SK-N-SH (cell line): ENCODE data around the gene PARVB. TPM values are rescaled to one million over a fixed set of nuclear protein-coding genes. Genes with fewer than 3 reads are reported as not detected.

ENCODE experiments used
- CTCF ChIA-PET: fragments of 300-600, 350-600 bp; formaldehyde crosslinking; extraction: SDS; loops from one replicate; lab custom pipeline; 2021; lab: Yijun Ruan, JAX
- POLR2A ChIA-PET: fragments of 350-600 bp; sonication (Branson Sonifier 250); formaldehyde crosslinking; extraction: SDS; loops from one replicate; lab custom pipeline; 2020; ENCODE audit warnings: antibody characterized with exemption, inconsistent platforms; lab: Yijun Ruan, JAX
- DNase-seq: peaks from one replicate; pipeline ENCODE4 v3.0.0; 2012
- H2AFZ ChIP-seq: fragments of 200-600 bp; sonication (generic); 2 replicates; pipeline ENCODE4 v1.8.1; 2016; ENCODE audit warnings: antibody characterized with exemption, mild to moderate bottlenecking, low read depth
- H3F3A ChIP-seq: fragments of 200-600 bp; sonication (generic); replicated peaks from 2 replicates; pipeline ENCODE3; 2016; ENCODE audit warnings: antibody characterized with exemption, mild to moderate bottlenecking; ENCODE audit not compliant: insufficient read depth
- H3K27ac ChIP-seq, 2 experiments: fragments of 200-500 bp in 1 of 2; fragments of 200-600 bp in 1 of 2; sonication (Bioruptor generic) in 1 of 2; sonication (generic), shearing (Covaris generic) in 1 of 2; 2 replicates each; pipeline versions ENCODE4 v1.5.1 to v1.6.1; 2014 to 2016; ENCODE audit warnings: low read depth in 2 of 2, inconsistent platforms in 1 of 2, low read length in 1 of 2, mild to moderate bottlenecking in 1 of 2, mixed read lengths in 1 of 2
- H3K27me3 ChIP-seq: fragments of 200-600 bp; sonication (generic), shearing (Covaris generic); 2 replicates; pipeline ENCODE4 v1.6.1; 2016; ENCODE audit warnings: mixed run types; ENCODE audit not compliant: insufficient read depth
- H3K36me3 ChIP-seq, 2 experiments: fragments of 200-500 bp in 1 of 2; fragments of 200-600 bp in 1 of 2; sonication (Bioruptor generic) in 1 of 2; sonication (generic) in 1 of 2; replicated peaks in 1 of 2; 2 replicates each; pipeline versions ENCODE3 to v1.5.1; 2014 to 2016; ENCODE audit warnings: low read length in 1 of 2, mild to moderate bottlenecking in 1 of 2; ENCODE audit not compliant: insufficient read depth in 2 of 2, control insufficient read depth in 1 of 2
- H3K4me1 ChIP-seq, 2 experiments: fragments of 200-500 bp in 1 of 2; fragments of 200-600 bp in 1 of 2; sonication (Bioruptor generic) in 1 of 2; sonication (generic), shearing (Covaris generic) in 1 of 2; 2 replicates each; pipeline versions ENCODE4 v1.5.1 to v1.6.1; 2014 to 2016; ENCODE audit warnings: low read depth in 1 of 2, low read length in 1 of 2, mixed run types in 1 of 2; ENCODE audit not compliant: insufficient read depth in 2 of 2, control insufficient read depth in 1 of 2
- H3K4me2 ChIP-seq: fragments of 200-600 bp; sonication (generic), shearing (Covaris generic); 2 replicates; pipeline ENCODE4 v1.6.1; 2017; ENCODE audit warnings: mixed run types
- H3K4me3 ChIP-seq, 2 experiments: fragments of 200-500 bp in 1 of 2; fragments of 200-600 bp in 1 of 2; sonication (Bioruptor generic) in 1 of 2; sonication (generic), shearing (Covaris generic) in 1 of 2; 2 replicates each; pipeline versions ENCODE4 v1.5.1 to v1.8.1; 2014 to 2016; ENCODE audit warnings: low read depth in 2 of 2, inconsistent platforms in 1 of 2, low read length in 1 of 2, mild to moderate bottlenecking in 1 of 2, mixed read lengths in 1 of 2, moderate library complexity in 1 of 2
- H3K79me2 ChIP-seq: fragments of 200-600 bp; sonication (generic); 2 replicates; pipeline ENCODE4 v1.8.1; 2017; ENCODE audit warnings: mild to moderate bottlenecking; ENCODE audit not compliant: insufficient read depth
- H3K9ac ChIP-seq: fragments of 200-600 bp; sonication (generic); 2 replicates; pipeline ENCODE4 v1.6.1; 2017; ENCODE audit warnings: mixed run types
- H3K9me2 ChIP-seq: fragments of 200-600 bp; sonication (generic); 2 replicates; pipeline ENCODE4 v1.6.1; 2017; ENCODE audit warnings: mixed run types
- H3K9me3 ChIP-seq: fragments of 200-600 bp; sonication (generic); 2 replicates; pipeline ENCODE4 v1.6.1; 2017; ENCODE audit warnings: mixed run types, mild to moderate bottlenecking, moderate library complexity
- H4K20me1 ChIP-seq: fragments of 200-600 bp; sonication (generic); 2 replicates; pipeline ENCODE4 v1.6.1; 2017; ENCODE audit warnings: mild to moderate bottlenecking, mixed run types; ENCODE audit not compliant: insufficient read depth
- CHD2 ChIP-seq: fragments of 150-350 bp; IDR thresholded peaks from 2 replicates; pipeline ENCODE4 v1.6.1; 2018; ENCODE audit warnings: low read length; ENCODE audit not compliant: partially characterized antibody
- ELF1 ChIP-seq: IDR thresholded peaks from 2 replicates; pipeline ENCODE4 v1.4.0; 2012
- EP300 ChIP-seq, 2 experiments: IDR thresholded peaks; 2 replicates each; pipeline versions ENCODE4 v1.4.0 to v1.6.1; 2012; ENCODE audit warnings: borderline replicate concordance in 1 of 2, low read depth in 1 of 2, low read length in 1 of 2
- EZH2phosphoT487 ChIP-seq: fragments of 200-600 bp; sonication (generic); IDR thresholded peaks from 2 replicates; pipeline ENCODE4 v1.6.1; 2017; ENCODE audit warnings: low read depth, mixed run types, mild to moderate bottlenecking, antibody characterized with exemption, moderate library complexity, borderline replicate concordance
- GABPA ChIP-seq: IDR thresholded peaks from 2 replicates; pipeline ENCODE4 v1.4.0; 2012; ENCODE audit warnings: low read depth, mild to moderate bottlenecking
- GATA2 ChIP-seq: sonication (generic); formaldehyde crosslinking; IDR thresholded peaks from 2 replicates; pipeline ENCODE4 v1.5.0; 2020; ENCODE audit warnings: mild to moderate bottlenecking, missing genetic modification reagents
- MEF2A ChIP-seq: IDR thresholded peaks from 2 replicates; pipeline ENCODE4 v1.4.0; 2012; ENCODE audit warnings: low read depth, borderline replicate concordance
- MXI1 ChIP-seq: IDR thresholded peaks from 2 replicates; pipeline ENCODE4 v1.6.1; 2012; ENCODE audit warnings: mild to moderate bottlenecking, low read depth, low read length, improper control_type of control experiment
- RAD21 ChIP-seq: IDR thresholded peaks from 2 replicates; pipeline ENCODE4 v1.6.1; 2012; ENCODE audit warnings: mild to moderate bottlenecking, low read length
- RFX5 ChIP-seq: IDR thresholded peaks from 2 replicates; pipeline ENCODE4 v1.6.1; 2012; ENCODE audit warnings: mild to moderate bottlenecking, improper control_type of control experiment, low read length
- RXRA ChIP-seq: IDR thresholded peaks from 2 replicates; pipeline ENCODE4 v1.4.0; 2012; ENCODE audit warnings: low read depth, mild to moderate bottlenecking, borderline replicate concordance
- TAF1 ChIP-seq: IDR thresholded peaks from 2 replicates; pipeline ENCODE4 v1.6.1; 2012; ENCODE audit warnings: low read depth, mild to moderate bottlenecking, low read length, moderate library complexity, borderline replicate concordance
- TCF12 ChIP-seq: IDR thresholded peaks from 2 replicates; pipeline ENCODE4 v1.4.0; 2012
- YY1 ChIP-seq: IDR thresholded peaks from 2 replicates; pipeline ENCODE4 v1.4.0; 2012; ENCODE audit warnings: low read depth, mild to moderate bottlenecking
- WGBS: methylation state at CpG from one replicate; pipeline ENCODE4 v1.1.6; 2017; ENCODE audit warnings: low lambda C conversion rate; 5-methylcytosine and 5-hydroxymethylcytosine counted together
- polyA plus RNA-seq, 3 experiments: library from polyadenylated mRNA; depleted of rRNA; stranded (reverse); fragments of >200 nt; gene quantifications; 2 replicates each; pipeline ENCODE4 v1.2.3, GENCODE V29; 2012
- TF ChIP-seq, protein P1 (sequence below): fragments of 150-350 bp; IDR thresholded peaks from 2 replicates; pipeline ENCODE4 v1.6.1; 2016; ENCODE audit warnings: mild to moderate bottlenecking, low read depth, low read length
- TF ChIP-seq, protein P2 (sequence below): IDR thresholded peaks from 2 replicates; pipeline ENCODE4 v1.6.1; 2012; ENCODE audit warnings: mild to moderate bottlenecking, low read depth, low read length, moderate library complexity

The PARVB gene
- polyA plus RNA-seq, 1 of the 3 experiments (the other 2 are of a cell fraction), result 87.8 TPM

DNA sequence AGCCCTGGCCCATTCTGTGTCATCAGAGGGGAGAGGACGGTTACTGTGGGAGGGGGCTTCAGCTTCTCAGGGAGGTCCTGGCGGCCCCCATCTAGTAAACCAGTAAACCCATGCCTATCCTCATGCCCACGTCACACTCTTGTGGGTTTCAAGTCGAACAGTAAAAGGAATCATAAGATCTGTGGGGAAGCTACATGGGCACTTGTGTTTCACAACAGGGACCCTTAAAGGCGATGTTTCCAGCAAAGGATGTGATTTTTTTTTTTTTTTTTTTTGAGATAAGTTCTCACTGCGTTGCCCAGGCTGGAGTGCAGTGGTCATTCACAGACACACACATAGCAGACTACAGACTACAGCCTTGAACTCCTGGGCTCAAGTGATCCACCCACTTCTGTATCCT is 147.5 kb downstream of the PARVB start:
- H4K20me1 ChIP-seq, result no peaks in the 10 kb centered on the region
- H3K4me1 ChIP-seq, result no peaks in the 10 kb centered on the region
- no peak overlapping the region for H2AFZ ChIP-seq
- TF ChIP-seq RFX5, result no peak
- TF ChIP-seq RAD21, result no peak
- no peak for TF ChIP-seq GABPA
- TF ChIP-seq EP300 (IDR thresholded peaks at IDR 0.05; ENCODE audit: borderline replicate concordance in 1 of 2, low read depth in 1 of 2, low read length in 1 of 2), result no peak
- no peak for TF ChIP-seq MXI1
- TF ChIP-seq, protein P1, sequence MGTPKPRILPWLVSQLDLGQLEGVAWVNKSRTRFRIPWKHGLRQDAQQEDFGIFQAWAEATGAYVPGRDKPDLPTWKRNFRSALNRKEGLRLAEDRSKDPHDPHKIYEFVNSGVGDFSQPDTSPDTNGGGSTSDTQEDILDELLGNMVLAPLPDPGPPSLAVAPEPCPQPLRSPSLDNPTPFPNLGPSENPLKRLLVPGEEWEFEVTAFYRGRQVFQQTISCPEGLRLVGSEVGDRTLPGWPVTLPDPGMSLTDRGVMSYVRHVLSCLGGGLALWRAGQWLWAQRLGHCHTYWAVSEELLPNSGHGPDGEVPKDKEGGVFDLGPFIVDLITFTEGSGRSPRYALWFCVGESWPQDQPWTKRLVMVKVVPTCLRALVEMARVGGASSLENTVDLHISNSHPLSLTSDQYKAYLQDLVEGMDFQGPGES, result no peak
- no peak for TF ChIP-seq EZH2phosphoT487
- no peak for TF ChIP-seq TCF12
- TF ChIP-seq MEF2A, result no peak
- TF ChIP-seq, protein P2, sequence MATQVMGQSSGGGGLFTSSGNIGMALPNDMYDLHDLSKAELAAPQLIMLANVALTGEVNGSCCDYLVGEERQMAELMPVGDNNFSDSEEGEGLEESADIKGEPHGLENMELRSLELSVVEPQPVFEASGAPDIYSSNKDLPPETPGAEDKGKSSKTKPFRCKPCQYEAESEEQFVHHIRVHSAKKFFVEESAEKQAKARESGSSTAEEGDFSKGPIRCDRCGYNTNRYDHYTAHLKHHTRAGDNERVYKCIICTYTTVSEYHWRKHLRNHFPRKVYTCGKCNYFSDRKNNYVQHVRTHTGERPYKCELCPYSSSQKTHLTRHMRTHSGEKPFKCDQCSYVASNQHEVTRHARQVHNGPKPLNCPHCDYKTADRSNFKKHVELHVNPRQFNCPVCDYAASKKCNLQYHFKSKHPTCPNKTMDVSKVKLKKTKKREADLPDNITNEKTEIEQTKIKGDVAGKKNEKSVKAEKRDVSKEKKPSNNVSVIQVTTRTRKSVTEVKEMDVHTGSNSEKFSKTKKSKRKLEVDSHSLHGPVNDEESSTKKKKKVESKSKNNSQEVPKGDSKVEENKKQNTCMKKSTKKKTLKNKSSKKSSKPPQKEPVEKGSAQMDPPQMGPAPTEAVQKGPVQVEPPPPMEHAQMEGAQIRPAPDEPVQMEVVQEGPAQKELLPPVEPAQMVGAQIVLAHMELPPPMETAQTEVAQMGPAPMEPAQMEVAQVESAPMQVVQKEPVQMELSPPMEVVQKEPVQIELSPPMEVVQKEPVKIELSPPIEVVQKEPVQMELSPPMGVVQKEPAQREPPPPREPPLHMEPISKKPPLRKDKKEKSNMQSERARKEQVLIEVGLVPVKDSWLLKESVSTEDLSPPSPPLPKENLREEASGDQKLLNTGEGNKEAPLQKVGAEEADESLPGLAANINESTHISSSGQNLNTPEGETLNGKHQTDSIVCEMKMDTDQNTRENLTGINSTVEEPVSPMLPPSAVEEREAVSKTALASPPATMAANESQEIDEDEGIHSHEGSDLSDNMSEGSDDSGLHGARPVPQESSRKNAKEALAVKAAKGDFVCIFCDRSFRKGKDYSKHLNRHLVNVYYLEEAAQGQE, result no peak
- no peak for TF ChIP-seq YY1
- TF ChIP-seq TAF1, result no peak
- no peak for TF ChIP-seq CHD2
- TF ChIP-seq ELF1, result no peak
- no peak for TF ChIP-seq GATA2 (CRISPR knock-in tag)
- no peak for TF ChIP-seq RXRA
- TF ChIP-seq, all 33 proteins: peak for 0
- no peaks in the 10 kb centered on the region for H3K9me3 ChIP-seq
- no peak overlapping the region for H3K4me3 ChIP-seq
- ChIA-PET CTCF (no interaction called here), POLR2A (no interaction called here)
- no peak for DNase-seq
- peaks cover 0 to 3% of the 10 kb centered on the region in 2 experiments for H3K36me3 ChIP-seq
- WGBS, result 83% methylated on average over 6 of the region's 6 CpGs
- H3K9me2 ChIP-seq, result no peaks in the 10 kb centered on the region
- H3K79me2 ChIP-seq, result no peaks in the 10 kb centered on the region
- H3K27me3 ChIP-seq, result no peaks in the 10 kb centered on the region
- no peak overlapping the region for H3K9ac ChIP-seq
- H3K4me2 ChIP-seq, result no peak overlapping the region
- H3K27ac ChIP-seq, result no peak overlapping the region
- H3F3A ChIP-seq, result no peaks in the 10 kb centered on the region
